ENCODE data around the gene KRTAP10-12.

- TF ChIP-seq CTCF (IDR thresholded peaks at IDR 0.05), result no peak
- no peak for TF ChIP-seq EP300 (IDR thresholded peaks at IDR 0.05)
These were observed 10.0 kb upstream of the KRTAP10-12 start for GRCh38 chr21:44686843-44687561.

Data from tibial nerve (tissue), 4 donors.